NCI-H2107 treated with DMSO at 0.1 percent for 48 hours (cell line): ENCODE measurements around the gene PCYT2.

ENCODE experiments used
- DNase-seq: peaks from one replicate; lab custom pipeline; 2025; ENCODE audit not compliant: unreplicated experiment; lab: John Stamatoyannopoulos, UW

The PCYT2 gene

DNA sequence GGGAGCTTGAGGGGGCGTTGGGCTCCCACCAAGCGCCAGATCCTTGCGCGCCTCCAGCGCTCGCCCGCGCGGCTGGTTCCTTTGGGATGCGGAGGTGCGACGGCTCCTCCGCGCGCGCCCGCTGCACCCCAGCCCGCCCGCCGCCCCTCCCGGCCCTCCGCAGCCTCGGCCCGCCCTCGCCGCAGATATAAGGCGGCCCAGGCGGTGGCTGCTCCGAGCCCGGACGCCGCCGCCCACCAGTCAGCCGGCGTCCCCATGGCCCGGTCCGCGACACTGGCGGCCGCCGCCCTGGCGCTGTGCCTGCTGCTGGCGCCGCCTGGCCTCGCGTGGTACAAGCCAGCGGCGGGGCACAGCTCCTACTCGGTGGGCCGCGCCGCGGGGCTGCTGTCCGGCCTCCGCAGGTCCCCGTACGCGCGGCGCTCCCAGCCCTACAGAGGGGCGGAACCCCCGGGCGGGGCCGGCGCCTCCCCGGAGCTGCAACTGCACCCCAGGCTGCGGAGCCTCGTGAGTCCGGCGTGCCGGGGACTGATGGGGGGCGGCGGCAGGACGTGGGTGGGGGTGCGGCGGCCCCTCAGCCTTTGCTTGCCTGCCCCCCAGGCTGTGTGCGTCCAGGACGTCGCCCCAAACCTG is 9.1 kb downstream of the PCYT2 start, which contains the start of gene NPB:
NPB (plus strand) TSS at position 216 of the 630 bp plus-strand sequence; CDS start at position 256, 40 bp downstream.
- no peak for DNase-seq

DNA sequence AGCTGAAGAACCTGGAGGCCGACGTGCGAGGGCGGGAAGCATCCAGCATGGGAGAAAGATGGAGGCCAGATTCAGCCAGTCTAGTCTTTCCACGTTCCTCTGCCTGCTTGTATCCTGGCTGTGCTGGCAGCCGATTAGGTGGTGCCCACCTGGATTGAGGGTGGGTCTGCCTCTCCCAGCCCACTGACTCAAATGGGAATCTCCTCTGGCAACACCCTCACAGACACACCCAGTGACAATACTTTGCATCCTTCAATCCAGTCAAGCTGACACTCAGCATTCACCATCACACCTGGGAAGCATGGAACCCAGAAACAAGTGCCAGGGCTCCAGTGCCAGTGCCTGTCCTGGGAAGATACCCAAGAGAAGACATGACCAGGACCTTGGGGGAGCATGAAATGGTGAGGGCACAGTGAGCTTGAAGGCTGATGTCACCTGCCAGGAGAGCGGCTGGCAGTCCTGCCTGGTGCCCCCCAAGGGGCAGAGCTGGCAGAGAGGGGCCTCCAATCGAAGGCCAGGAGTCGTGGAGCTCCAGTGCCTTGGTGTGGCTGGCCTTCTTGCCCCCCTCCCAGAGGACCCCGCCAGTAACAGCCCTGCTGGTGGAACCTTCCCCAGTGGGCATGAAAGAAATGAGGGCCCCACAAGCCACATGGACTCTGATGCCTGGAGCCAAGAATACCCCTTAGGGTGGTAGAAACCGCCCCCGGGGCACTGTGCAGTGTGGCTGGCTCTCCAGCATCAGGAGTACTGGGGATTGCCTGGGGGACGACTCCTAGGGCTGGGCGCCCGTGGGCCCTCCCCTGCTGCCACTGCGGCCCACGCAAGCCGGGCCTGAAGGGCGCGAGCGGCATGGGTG is 9.8 kb downstream of the PCYT2 start:
- DNase-seq, result no peak

DNA sequence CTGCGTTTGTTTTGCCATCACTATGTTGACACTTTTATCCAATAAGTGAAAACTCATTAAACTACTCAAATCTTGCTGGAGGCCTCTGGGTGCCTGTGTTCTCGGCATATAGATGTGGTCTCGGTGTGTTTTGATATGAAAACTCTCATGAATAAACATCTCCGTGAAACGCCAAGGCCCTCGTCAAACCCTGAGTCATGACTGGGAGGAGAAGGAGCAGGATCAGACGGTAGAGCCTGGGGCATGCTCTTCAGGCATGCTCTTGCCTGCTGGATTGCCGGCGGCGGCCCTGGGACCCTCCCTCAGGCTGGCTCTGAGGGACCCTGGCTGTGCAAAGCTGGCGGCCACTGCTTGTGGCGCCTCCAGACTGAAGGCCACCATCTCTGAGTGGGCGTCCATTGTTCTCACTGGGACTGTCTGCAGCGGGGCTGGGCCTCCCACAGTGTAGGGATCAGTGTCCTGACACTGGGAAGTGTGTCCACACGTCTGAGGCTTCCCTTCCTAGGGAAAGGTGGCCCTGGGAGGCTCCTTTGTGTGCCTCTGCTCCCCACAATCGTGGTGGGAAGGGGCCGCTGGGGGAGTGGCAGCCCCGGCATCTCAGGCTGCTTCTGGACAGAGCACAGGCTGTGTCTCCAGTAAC is 10.9 kb downstream of the PCYT2 start:
- DNase-seq, result no peak

DNA sequence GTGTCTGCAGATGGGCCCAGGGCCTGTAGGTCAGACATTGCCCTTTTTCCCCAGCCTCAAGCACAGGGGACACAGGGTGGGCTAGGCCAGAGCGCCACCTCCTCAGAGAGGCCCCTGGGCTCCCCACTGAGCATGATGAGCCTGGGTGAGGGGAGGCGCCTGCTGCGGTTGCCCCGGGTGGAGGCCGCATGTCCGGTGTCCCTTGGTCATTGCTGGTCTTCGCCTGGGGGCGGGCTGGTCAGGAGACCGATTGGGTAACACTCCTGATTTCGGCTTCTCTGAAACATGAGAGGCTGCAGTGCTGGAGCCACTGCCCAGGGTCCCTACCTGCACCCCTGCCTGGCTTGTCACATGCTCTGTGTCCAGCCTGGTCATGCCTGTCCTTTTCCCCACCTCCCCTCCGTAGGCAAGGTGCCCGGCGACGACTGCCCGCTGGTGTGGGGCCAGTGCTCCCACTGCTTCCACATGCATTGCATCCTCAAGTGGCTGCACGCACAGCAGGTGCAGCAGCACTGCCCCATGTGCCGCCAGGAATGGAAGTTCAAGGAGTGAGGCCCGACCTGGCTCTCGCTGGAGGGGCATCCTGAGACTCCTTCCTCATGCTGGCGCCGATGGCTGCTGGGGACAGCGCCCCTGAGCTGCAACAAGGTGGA is 11.6 kb downstream of the PCYT2 start:
- no peak for DNase-seq

DNA sequence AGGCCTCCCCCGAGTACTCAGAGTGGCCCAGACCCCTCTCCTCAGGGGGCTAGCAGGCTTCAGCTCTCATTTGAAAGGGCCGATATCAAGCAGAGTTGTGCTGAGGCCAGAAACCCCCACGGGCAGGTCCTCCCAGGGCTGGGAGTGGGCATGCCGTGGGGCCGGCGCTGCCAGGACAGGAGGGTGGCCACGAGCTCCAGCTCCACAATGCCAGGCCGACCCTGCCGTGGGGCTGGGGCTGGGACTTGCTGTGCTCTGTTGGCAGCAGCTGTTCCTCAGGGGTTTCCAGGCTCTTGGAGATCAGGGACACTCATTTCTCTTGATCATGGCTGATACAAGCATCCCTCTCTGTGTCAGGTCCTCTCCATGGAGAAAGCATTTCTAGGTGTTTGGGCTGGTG is 12.3 kb downstream of the PCYT2 start:
- no peak for DNase-seq

DNA sequence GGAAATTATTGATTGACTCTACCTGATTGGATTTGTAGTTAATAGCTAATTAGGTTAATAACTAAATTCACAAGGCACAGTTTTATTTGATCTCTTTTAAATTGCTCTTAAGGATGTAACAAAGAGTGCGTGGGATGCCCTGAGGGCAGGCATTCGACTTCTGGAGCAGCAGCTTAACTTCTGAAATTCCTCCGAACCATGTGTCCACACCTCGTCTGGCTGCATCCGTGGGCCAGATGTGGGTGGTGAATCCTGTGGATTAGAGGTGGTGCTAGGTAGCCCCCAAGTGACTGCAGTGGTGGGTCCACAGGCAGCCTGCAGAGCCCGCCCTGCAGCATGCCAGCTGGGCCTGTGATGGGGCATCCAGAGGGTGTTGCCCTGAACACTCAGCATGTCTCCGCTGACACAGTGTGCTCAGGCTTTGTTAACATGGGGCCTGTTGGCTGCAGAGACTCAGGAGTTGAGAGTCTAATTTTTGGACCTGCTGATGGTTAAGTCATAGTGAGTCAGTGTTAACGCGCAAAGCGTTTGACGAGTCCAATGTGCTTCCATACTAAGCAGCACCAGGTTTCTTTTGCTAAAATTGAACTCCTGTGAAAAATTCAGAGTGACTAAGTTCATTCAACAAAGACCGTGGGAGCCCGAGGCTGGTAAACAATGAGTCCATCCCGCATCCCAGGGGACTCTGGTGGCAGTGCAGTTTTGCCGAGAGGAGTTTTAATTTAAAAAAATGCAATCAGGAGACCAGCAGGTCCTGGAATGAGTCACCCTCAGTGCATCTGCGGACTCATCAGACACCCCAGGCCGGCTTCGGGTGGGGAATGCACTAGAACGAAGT is 13.0 kb downstream of the PCYT2 start:
- DNase-seq, result no peak

DNA sequence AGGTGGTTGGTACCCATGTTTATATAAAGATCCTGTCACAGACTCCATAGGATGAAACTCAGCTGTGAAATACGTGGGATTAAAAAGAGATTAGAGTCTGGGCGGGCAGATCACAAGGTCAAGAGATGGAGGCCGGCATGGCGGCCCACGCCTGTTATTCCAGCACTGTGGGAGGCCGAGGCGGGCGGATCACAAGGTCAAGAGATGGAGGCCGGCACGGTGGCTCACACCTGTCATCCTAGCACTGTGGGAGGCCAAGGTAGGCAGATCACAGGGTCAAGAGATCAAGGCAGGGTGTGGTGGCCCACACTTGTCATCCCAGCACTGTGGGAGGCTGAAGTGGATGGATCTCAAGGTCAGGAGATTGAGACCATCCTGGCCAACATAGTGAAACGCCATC is 15.8 kb downstream of the PCYT2 start:
- no peak for DNase-seq

DNA sequence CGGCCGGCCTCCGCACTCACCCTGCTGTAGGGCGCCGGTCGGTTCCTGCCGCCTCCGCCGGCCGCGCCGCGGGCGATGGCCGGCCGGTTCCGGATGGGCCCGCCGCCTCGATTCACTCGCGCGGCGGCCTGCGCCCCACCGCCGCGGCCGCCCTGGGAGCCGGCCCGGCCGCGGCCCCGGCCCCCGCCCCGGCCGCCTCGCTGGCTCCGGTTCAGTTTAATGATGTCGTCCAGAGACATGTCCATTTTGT is 20.0 kb downstream of the PCYT2 start:
- no peak for DNase-seq

DNA sequence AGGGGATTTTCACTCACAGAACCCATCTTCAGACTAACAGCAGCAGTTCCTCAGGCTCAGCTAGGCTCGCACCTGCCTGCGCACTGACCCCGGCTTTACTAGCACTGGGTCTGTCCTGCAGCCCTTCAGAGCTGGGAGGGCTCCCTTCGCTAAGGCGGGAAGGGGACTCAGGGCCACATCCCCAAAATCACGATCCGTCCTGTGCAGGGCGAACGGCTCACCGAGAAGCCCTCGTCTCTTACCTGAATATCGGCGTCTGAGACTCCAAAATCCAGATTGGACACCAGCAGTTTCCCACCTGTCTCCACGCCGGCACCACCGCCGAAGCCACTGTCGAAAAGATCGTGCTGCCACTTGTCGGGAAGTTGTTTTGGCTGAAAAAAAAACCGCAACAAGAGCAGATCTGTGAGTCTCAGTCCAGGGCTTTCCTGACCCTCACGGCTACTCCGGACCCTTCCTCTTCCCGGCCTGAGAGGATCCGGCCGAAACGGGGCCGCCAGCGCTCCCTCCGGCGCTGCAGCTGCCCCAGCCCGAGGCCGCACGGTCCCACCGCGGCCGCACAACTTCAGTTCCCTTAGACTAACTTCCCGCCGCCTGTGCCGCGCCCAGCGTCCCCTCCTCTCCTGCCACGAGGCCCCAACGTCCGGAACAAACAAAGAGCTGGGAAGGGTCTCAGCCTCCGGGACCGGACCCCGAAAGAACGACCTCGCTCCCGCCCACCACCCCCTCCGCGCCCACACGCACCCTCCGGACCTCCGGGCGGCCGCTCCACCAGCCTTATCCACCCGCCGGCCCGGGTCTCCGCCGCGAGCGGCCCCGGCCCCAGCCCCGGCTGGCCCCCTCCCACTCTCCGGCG is 20.5 kb downstream of the PCYT2 start:
- DNase-seq, result no peak

DNA sequence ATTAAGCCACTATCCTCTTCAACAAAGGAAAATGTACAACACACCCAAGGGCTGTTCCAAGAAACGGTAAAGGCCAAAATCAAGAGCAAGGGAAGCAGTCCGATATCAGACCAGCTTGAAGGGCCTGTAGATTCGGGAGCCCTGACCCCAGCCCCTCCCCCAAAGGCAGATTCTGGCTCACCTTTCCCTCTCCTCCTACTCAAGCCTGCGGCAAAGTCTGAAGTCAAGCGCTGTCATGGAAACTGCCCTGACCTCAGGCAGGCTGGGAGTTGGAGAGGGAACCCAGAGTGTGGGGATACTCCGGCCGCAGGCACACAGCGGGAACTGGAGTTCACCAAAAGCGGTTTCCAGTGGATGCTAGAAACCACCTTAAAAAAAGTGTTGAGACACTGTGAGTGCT is 21.6 kb downstream of the PCYT2 start:
- no peak for DNase-seq

DNA sequence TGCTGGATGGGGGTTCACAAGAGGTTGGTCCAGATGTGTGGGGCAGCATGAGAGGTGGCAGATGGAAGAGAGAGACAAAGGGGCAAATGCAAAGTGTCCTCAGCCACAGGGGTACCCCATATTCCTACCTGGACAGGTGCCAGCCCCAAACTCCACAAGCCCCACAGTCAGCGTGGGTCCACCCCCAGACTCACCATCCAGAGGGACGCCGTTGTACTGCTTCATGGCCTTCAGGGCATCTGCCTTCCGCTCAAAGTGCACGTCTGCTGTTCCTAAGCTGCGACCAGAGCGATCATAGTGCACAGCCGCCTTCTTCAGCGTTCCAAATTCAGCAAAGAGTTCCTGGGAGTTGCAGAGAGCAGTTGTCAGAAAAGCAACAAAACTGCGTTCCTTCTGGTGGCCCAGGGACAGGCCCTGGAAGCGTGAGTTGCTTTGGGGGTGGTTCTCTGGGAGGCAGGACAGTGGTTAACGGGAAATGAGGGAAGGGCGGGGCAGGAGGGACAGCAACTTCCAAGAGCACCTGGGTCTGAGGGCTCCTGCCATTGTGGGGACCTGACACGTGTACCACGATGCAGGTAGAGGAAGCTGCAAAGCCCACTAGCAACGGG is 22.1 kb downstream of the PCYT2 start:
- DNase-seq, result no peak

DNA sequence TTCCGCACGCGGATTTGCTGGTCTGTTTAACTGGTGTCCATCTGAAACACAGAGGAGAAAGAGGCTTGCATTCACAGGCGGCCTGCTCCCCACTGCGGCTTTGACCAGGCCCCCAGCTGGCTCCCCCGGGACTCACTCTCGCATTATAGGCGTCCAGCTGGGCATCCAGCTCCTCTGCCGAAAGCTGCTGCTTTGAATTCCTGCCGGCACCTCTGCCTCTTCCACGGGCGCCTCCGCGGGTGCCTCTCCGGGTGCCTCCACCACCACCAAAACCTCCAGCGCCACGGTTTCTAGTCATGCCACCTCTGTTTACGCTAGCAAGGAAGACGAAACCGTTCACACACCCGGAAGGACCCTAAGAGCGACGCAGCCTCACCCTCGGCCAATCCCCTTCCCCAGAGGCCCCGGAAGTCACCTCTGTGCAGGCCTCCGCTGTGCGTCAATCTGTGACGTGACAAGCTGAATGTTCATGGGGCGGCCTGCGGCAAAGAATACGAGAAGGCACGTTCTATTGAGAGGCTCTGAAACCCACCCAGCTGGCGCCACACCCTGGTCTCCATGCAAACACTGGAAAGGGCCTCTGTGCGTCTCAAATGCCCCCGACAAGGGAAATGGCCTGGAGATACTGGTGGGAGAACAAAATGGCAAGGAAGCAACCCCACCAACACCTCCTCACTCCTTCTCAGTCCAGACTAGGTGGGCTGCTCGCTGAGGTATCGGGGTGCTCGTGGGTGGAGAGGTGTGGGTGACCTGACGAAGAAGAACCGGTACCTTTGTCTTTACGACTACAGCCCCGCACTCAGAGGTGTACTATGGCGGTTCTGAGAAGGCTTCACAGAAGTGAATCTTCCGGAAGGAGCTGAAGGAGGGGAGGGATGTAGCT is 22.9 kb downstream of the PCYT2 start:
- DNase-seq, result no peak

DNA sequence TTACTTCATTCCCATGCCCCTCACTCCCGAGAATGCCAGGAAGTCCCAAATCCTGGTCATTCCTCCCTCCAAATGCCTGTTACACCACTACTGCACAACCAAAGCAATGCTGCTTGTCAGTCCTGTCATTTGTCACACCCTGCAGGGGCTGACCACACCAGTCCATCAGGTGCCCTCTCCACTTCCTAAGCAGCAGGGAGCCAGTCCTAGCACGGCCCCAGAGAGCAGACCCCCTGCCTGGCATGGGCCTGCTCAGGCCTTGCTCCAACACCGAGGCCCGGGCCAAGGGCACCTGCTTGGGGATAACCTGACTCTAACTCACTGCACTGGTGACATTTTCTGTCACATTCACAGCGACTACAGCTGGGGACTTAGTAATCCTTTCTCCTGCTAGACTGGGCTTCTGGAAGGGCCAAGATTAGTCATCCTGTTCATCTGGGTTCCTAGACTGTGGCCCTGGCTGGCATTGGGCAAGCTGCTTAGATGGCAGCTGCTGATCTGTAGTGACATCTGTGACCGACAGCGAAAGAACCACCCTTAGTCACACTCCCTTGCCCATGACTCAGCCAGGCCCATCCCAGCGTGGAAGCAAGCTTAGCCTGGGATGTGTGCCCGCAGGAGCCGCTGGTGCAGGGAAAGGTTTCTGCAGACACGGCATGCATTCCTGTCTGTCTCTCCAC is 25.2 kb downstream of the PCYT2 start:
- no peak for DNase-seq

DNA sequence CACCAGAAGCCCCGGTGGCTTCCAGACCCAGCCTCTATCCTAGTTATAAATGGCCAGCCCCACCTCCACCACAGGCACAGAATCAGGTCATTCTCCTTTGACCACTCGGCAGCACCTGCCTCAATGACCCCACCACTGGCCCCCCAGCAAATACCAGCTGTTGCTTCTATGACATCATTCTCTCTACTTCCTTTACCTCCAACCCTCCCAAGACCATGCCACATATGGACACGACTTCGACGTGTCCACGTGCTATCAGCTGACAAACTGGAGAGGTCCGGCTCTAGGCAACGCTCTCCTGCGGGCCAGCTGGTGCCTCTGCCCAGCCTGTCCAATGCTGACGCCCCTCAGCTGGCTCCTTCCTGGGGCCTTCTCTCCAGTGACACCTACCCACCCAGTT is 25.7 kb downstream of the PCYT2 start:
- no peak for DNase-seq

DNA sequence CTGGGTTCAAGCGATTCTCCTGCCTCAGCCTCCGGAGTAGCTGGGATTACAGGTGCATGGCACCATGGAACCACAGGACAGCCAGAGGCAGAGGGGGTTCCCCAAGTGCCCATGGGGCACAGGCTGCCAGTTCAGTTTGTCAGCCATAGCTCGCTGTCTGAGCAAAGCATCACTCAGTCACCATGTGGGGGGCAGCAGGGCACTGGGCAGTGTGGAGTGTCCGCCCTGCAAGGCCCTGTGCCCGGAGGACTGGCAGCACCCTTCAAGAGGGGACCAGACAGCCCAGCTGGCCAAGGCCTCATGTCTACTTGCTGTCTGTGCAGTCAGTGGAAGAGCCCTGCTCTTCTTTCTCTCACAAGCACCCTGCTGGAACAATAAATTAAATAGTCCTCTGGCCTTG is 26.2 kb downstream of the PCYT2 start:
- no peak for DNase-seq

DNA sequence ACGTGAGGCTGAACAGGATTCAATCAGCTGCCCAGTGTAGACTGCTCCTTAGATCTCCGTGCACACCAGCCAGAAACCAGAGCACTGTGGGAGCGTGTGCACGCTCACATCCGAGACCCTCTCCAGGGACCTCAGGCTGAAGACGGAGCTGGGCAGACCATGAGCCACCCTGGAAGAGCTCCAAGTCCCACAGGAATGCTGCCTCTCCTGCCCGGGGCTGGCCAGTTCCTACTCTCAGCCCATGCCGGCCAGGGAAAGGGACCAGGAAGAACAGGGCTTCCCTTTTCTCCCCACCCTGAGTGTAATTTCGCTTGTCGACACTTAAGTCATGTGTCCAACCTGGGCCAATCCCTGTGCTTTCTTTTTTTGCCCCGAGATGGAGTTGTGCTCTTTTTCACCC is 26.7 kb downstream of the PCYT2 start:
- DNase-seq, result no peak

DNA sequence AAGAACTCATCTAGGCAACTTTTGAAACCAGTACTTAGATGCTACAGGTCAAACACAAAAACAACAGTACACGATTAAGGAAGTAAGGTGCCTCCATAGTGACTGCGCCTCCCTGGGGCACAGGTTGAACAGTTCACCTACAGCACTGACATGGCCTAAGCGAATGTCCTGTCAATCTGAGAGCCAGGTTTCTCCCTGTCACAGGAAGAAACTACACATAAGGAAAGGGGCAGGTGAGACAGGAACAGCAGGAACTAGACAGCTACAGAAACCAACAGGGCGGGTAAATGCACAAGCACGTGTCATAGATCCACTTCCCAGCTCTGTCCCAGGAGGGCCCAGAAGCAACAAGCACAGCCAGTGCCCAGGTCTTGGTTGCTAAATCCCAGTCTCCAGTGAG is 32.1 kb downstream of the PCYT2 start:
- no peak for DNase-seq

DNA sequence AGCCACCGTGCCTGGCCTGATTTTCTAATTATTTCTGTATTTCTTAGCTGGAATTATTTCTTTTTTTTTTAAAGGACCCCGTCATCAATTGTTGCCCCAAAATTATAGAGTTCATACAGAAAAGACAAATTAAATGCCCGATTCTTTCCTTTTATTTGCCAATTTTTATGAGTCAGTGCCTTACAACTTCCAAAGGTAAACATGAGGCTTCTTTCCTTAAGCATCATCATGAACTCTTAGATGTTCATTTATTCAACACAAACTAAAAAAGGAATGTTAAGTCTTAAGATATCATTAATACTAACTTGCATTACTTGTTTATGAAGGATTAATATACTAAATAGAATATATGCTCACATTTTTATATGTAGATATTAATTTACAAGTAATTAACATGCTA is 32.9 kb downstream of the PCYT2 start:
- DNase-seq, result no peak
